K562 (cell line): ENCODE measurements around the gene RAMACL. TPM values are rescaled to one million over a fixed set of nuclear protein-coding genes. Genes with fewer than 3 reads are reported as not detected.

ENCODE experiments used
- ATAC-seq: fragments of 200-7000 bp; cut with Tn5 transposase; 3 replicates; pipeline ENCODE4 v1.9.1; 2020; ENCODE audit warnings: moderate library complexity
- BruUV-seq: library from RNA; stranded (reverse); fragments of 400-500 nt; replicated peaks from 2 replicates; lab custom pipeline; 2021; lab: Mats Ljungman, UMichigan
- CTCF ChIA-PET: fragments of 300-600 bp; formaldehyde crosslinking; extraction: SDS; loops from one replicate; lab custom pipeline; 2021; ENCODE audit warnings: low intra/inter-chr PET ratio; lab: Yijun Ruan, JAX
- POLR2A ChIA-PET: fragments of 300-600, 350-650 bp; sonication (Branson Sonifier 250); formaldehyde crosslinking; extraction: SDS; loops from one replicate; lab custom pipeline; 2021; ENCODE audit warnings: antibody characterized with exemption, inconsistent platforms; lab: Yijun Ruan, JAX
- DNase-seq, 4 experiments: peaks; one replicate each; pipeline versions ENCODE4 v3.0.0 to v3.0.0-alpha.2; 2011 to 2018; ENCODE audit warnings: low spot score in 3 of 4, mixed read lengths in 3 of 4; ENCODE audit errors: extremely low read depth in 1 of 4
- FAIRE-seq: peaks from 2 replicates; lab custom pipeline; 2011; peaks lifted over from hg19 to GRCh38; lab: Jason Lieb, UNC
- H2AFZ ChIP-seq: 2 replicates; pipeline ENCODE4 v1.6.0; 2011; ENCODE audit warnings: low read depth, low read length, control low read depth, inconsistent platforms
- H3K27ac ChIP-seq: fragments of 200-600 bp; 3 replicates; pipeline ENCODE4 v1.8.0; 2011; ENCODE audit warnings: low read depth, mild to moderate bottlenecking, control low read depth, inconsistent platforms, low read length, moderate library complexity, mixed read lengths; ENCODE audit errors: extremely low read depth
- H3K27me3 ChIP-seq, 2 experiments: fragments of 300-600 bp in 1 of 2; 2 replicates in 1 of 2; 3 replicates in 1 of 2; pipeline versions ENCODE4 v1.6.0 to v1.8.0; 2011; ENCODE audit warnings: inconsistent platforms in 2 of 2, low read length in 2 of 2, mild to moderate bottlenecking in 1 of 2, mixed read lengths in 1 of 2, moderate library complexity in 1 of 2; ENCODE audit not compliant: control insufficient read depth in 2 of 2, insufficient read depth in 2 of 2
- H3K36me3 ChIP-seq: fragments of 300-600 bp; 3 replicates; pipeline ENCODE4 v1.8.0; 2011; ENCODE audit warnings: mild to moderate bottlenecking, low read length, inconsistent platforms; ENCODE audit not compliant: control insufficient read depth, insufficient read depth
- H3K4me1 ChIP-seq, 2 experiments: fragments of 200-600 bp in 1 of 2; replicated peaks in 1 of 2; 2 replicates in 1 of 2; 3 replicates in 1 of 2; pipeline versions ENCODE4 v1.5.1 to v1.8.0; 2011; ENCODE audit warnings: inconsistent platforms in 2 of 2, low read length in 2 of 2, mild to moderate bottlenecking in 1 of 2, mixed read lengths in 1 of 2, moderate library complexity in 1 of 2; ENCODE audit not compliant: control insufficient read depth in 2 of 2, insufficient read depth in 2 of 2
- H3K4me2 ChIP-seq: 2 replicates; pipeline ENCODE4 v1.6.1; 2011; ENCODE audit warnings: low read length, control low read depth, inconsistent platforms, mixed read lengths; ENCODE audit not compliant: insufficient read depth
- H3K4me3 ChIP-seq: fragments of 200-600 bp; sonication (generic), shearing (Covaris generic); 2 replicates; pipeline ENCODE4 v1.5.1; 2016; ENCODE audit warnings: control low read depth, inconsistent platforms
- H3K79me2 ChIP-seq: fragments of 200-600 bp; 3 replicates; pipeline ENCODE4 v1.8.0; 2011; ENCODE audit warnings: low read length, inconsistent platforms; ENCODE audit not compliant: control insufficient read depth, insufficient read depth
- H3K9ac ChIP-seq, 2 experiments: 2 replicates each; pipeline versions ENCODE4 v1.6.0 to v1.6.1; 2011; ENCODE audit warnings: low read depth in 2 of 2, low read length in 2 of 2, control low read depth in 1 of 2, inconsistent platforms in 1 of 2, mild to moderate bottlenecking in 1 of 2, mixed read lengths in 1 of 2; ENCODE audit not compliant: insufficient read depth in 1 of 2
- H3K9me1 ChIP-seq: one replicate; pipeline ENCODE4 v1.6.0; 2011; ENCODE audit warnings: inconsistent platforms, mild to moderate bottlenecking, low read length, moderate library complexity; ENCODE audit not compliant: control insufficient read depth, insufficient read depth
- H3K9me3 ChIP-seq: replicated peaks from 2 replicates; pipeline ENCODE4 v1.5.1; 2011; ENCODE audit warnings: low read depth, low read length, inconsistent platforms; ENCODE audit not compliant: control insufficient read depth, insufficient read depth
- H4K20me1 ChIP-seq: replicated peaks from 2 replicates; pipeline ENCODE4 v1.6.1; 2011; ENCODE audit warnings: low read length, inconsistent platforms, mixed read lengths; ENCODE audit not compliant: control insufficient read depth, insufficient read depth
- BRF1 ChIP-seq: IDR thresholded peaks from 3 replicates; pipeline ENCODE4 v1.6.1; 2011; ENCODE audit warnings: borderline replicate concordance, mild to moderate bottlenecking; ENCODE audit not compliant: insufficient read length; ENCODE audit errors: extremely low read depth
- FOXP4 ChIP-seq: sonication (generic); formaldehyde crosslinking; IDR thresholded peaks from 2 replicates; pipeline ENCODE4 v1.8.0; 2022; ENCODE audit warnings: mild to moderate bottlenecking, missing genetic modification reagents, borderline replicate concordance
- JUND ChIP-seq, 2 experiments: IDR thresholded peaks; 2 replicates in 1 of 2; 3 replicates in 1 of 2; pipeline ENCODE4 v1.6.1; 2011; ENCODE audit warnings: borderline replicate concordance in 2 of 2, low read depth in 2 of 2, low read length in 2 of 2, improper control_type of control experiment in 1 of 2, missing biosample characterization in 1 of 2, missing genetic modification characterization in 1 of 2, missing genetic modification reagents in 1 of 2
- MYBL2 ChIP-seq, 2 experiments: fragments of 450-650 bp in 1 of 2; sonication (generic) in 1 of 2; formaldehyde crosslinking in 1 of 2; IDR thresholded peaks; 2 replicates each; pipeline versions ENCODE4 v1.6.1 to v1.8.1; 2017 to 2022; ENCODE audit warnings: borderline replicate concordance in 1 of 2, inconsistent platforms in 1 of 2, low read depth in 1 of 2, mild to moderate bottlenecking in 1 of 2, missing genetic modification reagents in 1 of 2, moderate library complexity in 1 of 2
- PREB ChIP-seq: sonication (generic); formaldehyde crosslinking; IDR thresholded peaks from 2 replicates; pipeline ENCODE4 v1.8.1; 2023; ENCODE audit warnings: mild to moderate bottlenecking, missing genetic modification reagents
- WGBS: fragments of 100-300 bp; shearing (Covaris generic); methylation state at CpG from one replicate; pipeline ENCODE4 v1.1.6; 2016; ENCODE audit warnings: low coverage, mixed read lengths; ENCODE audit not compliant: insufficient coverage; ENCODE audit errors: missing lambda C conversion rate; 5-methylcytosine and 5-hydroxymethylcytosine counted together
- in situ Hi-C: fragments of 300-500 bp; cut with MboI; formaldehyde crosslinking; loops from 4 replicates; pipeline ENCODE4 v1.15.0; 2018; ENCODE audit warnings: inconsistent platforms, mixed read lengths
- intact Hi-C: fragments of 100-400 bp; cut with micrococcal nuclease; formaldehyde crosslinking; loops from 2 replicates; pipeline ENCODE4 v1.14.2; 2022
- polyA plus RNA-seq, 8 experiments: library from polyadenylated mRNA; depleted of rRNA in 4 of 8; stranded (reverse) in 5 of 8; unstranded in 3 of 8; fragments of >200 nt; fragmentation: Nextera tagmentation in 2 of 8; fragmentation: Illumina TruSeq in 1 of 8; extraction: Ambion mirVana in 2 of 8; extraction: Trizol in 1 of 8; gene quantifications; 2 replicates each; pipeline versions ENCODE4 v1.2.1 to v1.2.3, GENCODE V29; 2011 to 2014; ENCODE audit warnings: inconsistent platforms in 1 of 8, missing spikeins in 1 of 8
- total RNA-seq, 7 experiments: library from RNA; depleted of rRNA in 6 of 7; stranded (reverse); fragments of >200 nt in 6 of 7; fragmentation: Illumina TruSeq in 2 of 7; extraction: Trizol in 2 of 7; gene quantifications; 2 replicates each; pipeline versions ENCODE4 v1.2.1 to v1.2.3, GENCODE V29; 2011 to 2021; ENCODE audit warnings: low replicate concordance in 1 of 7

The RAMACL gene
- total and polyA plus RNA-seq, 9 of the 15 experiments (the other 6 are each of a cell fraction or from before 2014, with no cell fraction given), result 0.11 to 1.7 (median 0.41) TPM; not detected in 1

GRCh38 chr6:166632731-166633130 lies 46.3 kb upstream of the RAMACL start:
- no TSS peak for BruUV-seq
- no peaks in the 10 kb centered on the region for H3K9me1 ChIP-seq
- TF ChIP-seq PREB (no peak), JUND (IDR thresholded peaks at IDR 0.05; ENCODE audit: borderline replicate concordance, low read depth, low read length) (no peak), JUND (tag; IDR thresholded peaks at IDR 0.05; ENCODE audit: borderline replicate concordance, low read depth, low read length) (no peak), FOXP4 (CRISPR knock-in tag) (no peak), MYBL2 (IDR thresholded peaks at IDR 0.05; ENCODE audit: low read depth) (no peak), MYBL2 (CRISPR knock-in tag; IDR thresholded peaks at IDR 0.05; ENCODE audit: borderline replicate concordance) (no peak), BRF1 (no peak)
- H3K4me3 ChIP-seq, result no peak overlapping the region
- peaks cover 2 to 9% of the 10 kb centered on the region in 2 experiments; a peak in 2 of 5 replicates for H3K4me1 ChIP-seq
- H4K20me1 ChIP-seq, result no peaks in the 10 kb centered on the region
- H3K4me2 ChIP-seq, result no peak overlapping the region
- 0% methylated on average over 11 of the region's 11 CpGs for WGBS
- H3K79me2 ChIP-seq, result no peaks in the 10 kb centered on the region
- intact Hi-C loops (no loop called here), in situ Hi-C loops (no loop called here)
- no peak for ATAC-seq
- no peak overlapping the region for H2AFZ ChIP-seq
- H3K27ac ChIP-seq, result no peak overlapping the region
- peaks cover 18 to 86% of the 10 kb centered on the region in 2 experiments; a peak in 4 of 5 replicates for H3K27me3 ChIP-seq
- ChIA-PET CTCF (no interaction called here), POLR2A (interaction anchor here (0.6 kb wide), 1 partner anchor 135 kb away, joined by 3 read pairs; no protein-coding TSS in a partner anchor)
- H3K9me3 ChIP-seq, result no peaks in the 10 kb centered on the region
- H3K9ac ChIP-seq, result no peak overlapping the region
- no peak for FAIRE-seq
- no peak for DNase-seq
- no peaks in the 10 kb centered on the region for H3K36me3 ChIP-seq
